Measurements from ENCODE around the gene NUDCD3.
"Not testable (repeated sequence)": the region's sequence is repeated elsewhere in the genome, so short reads cannot be mapped to it uniquely, and the experiment has no call there.

NUDCD3 gene

GRCh38 chr7:44517175-44517574 lies 26.7 kb upstream of the NUDCD3 start:
- TF ChIP-seq CTCF (IDR thresholded peaks at IDR 0.05) = no peak
- no peak for DNase-seq (ENCODE audit: low spot score)
- Histone ChIP-seq H3K4me3 (no peak overlapping the region), H3K27ac (no peak overlapping the region)

- Histone ChIP-seq H3K4me3 (no peak overlapping the region), H3K27ac (no peak overlapping the region)
- TF ChIP-seq CTCF (IDR thresholded peaks at IDR 0.05) = no peak
- no peak for DNase-seq (ENCODE audit: low spot score)
These were observed 25.3 kb upstream of the NUDCD3 start for GRCh38 chr7:44515590-44516268.

GRCh38 chr7:44512736-44513135 lies 22.3 kb upstream of the NUDCD3 start:
- no peak overlapping the region for H3K27ac ChIP-seq
- no peak for DNase-seq (ENCODE audit: low spot score)
- TF ChIP-seq CTCF (IDR thresholded peaks at IDR 0.05) = no peak
- H3K4me3 ChIP-seq = no peak overlapping the region

GRCh38 chr7:44511863-44512468 lies 21.5 kb upstream of the NUDCD3 start:
- DNase-seq (ENCODE audit: low spot score) = no peak
- TF ChIP-seq CTCF (IDR thresholded peaks at IDR 0.05) = no peak
- no peak overlapping the region for H3K27ac ChIP-seq
- H3K4me3 ChIP-seq = no peak overlapping the region

GRCh38 chr7:44511236-44511635 lies 20.8 kb upstream of the NUDCD3 start:
- Histone ChIP-seq H3K4me3 (no peak overlapping the region), H3K27ac (no peak overlapping the region)
- no peak for TF ChIP-seq CTCF (IDR thresholded peaks at IDR 0.05)
- no peak for DNase-seq (ENCODE audit: low spot score)

GRCh38 chr7:44508328-44509030 lies 18.0 kb upstream of the NUDCD3 start:
- Histone ChIP-seq H3K4me3 (no peak overlapping the region), H3K27ac (no peak overlapping the region)
- no peak for TF ChIP-seq CTCF (IDR thresholded peaks at IDR 0.05)
- no peak for DNase-seq (ENCODE audit: low spot score)

- not testable (repeated sequence) for H3K4me3 ChIP-seq; H3K27ac ChIP-seq; DNase-seq (ENCODE audit: low spot score)
These were observed 16.3 kb upstream of the NUDCD3 start for GRCh38 chr7:44506592-44507288.
